Ascending aorta (tissue), 2 donors: ENCODE measurements around the gene APOL3. TPM values are rescaled to one million over a fixed set of nuclear protein-coding genes. Genes with fewer than 3 reads are reported as not detected.
"Not testable (repeated sequence)": the region's sequence is repeated elsewhere in the genome, so short reads cannot be mapped to it uniquely, and the experiment has no call there.

ENCODE experiments used
- DNase-seq, 2 donors: peaks; one replicate each; pipeline ENCODE4 v3.0.0-alpha.2; 2019; ENCODE audit warnings: low spot score in 2 of 2
- H3K27ac ChIP-seq, 2 donors: fragments of 200-600 bp; sonication (generic); one replicate each; pipeline ENCODE4 v1.5.1; 2016 to 2017; ENCODE audit warnings: mild to moderate bottlenecking in 1 of 2
- H3K27me3 ChIP-seq: fragments of 200-600 bp; sonication (generic); one replicate; pipeline ENCODE4 v1.5.1; 2017
- H3K36me3 ChIP-seq, 2 donors: fragments of 200-600 bp; sonication (generic); one replicate each; pipeline ENCODE4 v1.5.1; 2016
- H3K4me1 ChIP-seq, 2 donors: fragments of 200-600 bp; sonication (generic); one replicate each; pipeline ENCODE4 v1.5.1; 2016 to 2017; ENCODE audit warnings: mild to moderate bottlenecking in 1 of 2
- H3K4me3 ChIP-seq, 2 donors: fragments of 200-600 bp; sonication (generic); one replicate each; pipeline ENCODE4 v1.5.1; 2016 to 2017; ENCODE audit warnings: mild to moderate bottlenecking in 1 of 2
- H3K9me3 ChIP-seq, 2 donors: fragments of 200-600 bp; sonication (generic); one replicate each; pipeline ENCODE4 v1.5.1; 2016
- CTCF ChIP-seq, 3 experiments: fragments of 200-600 bp in 2 of 3; fragments of 450-650 bp in 1 of 3; sonication (generic) in 2 of 3; IDR thresholded peaks; one replicate each; pipeline ENCODE4 v1.5.1; 2016 to 2019; ENCODE audit warnings: antibody characterized with exemption in 3 of 3, mild to moderate bottlenecking in 1 of 3, moderate library complexity in 1 of 3
- intact Hi-C: fragments of 100-400 bp; cut with DNase I; formaldehyde crosslinking; loops from one replicate; pipeline ENCODE4 v1.15.1; 2023
- total RNA-seq: library from RNA; depleted of rRNA; stranded (reverse); fragments of >200 nt; gene quantifications from one replicate; pipeline ENCODE4 v1.1.0, GENCODE V29; 2016

APOL3 gene
- total RNA-seq, 1 donor from 2014 or later = 47.3 TPM

GRCh38 chr22:36194385-36194784, 33.8 kb upstream of the APOL3 start:
- Histone ChIP-seq H3K4me3 (no peak overlapping the region), H3K4me1 (no peaks in the 10 kb centered on the region), H3K27me3 (no peaks in the 10 kb centered on the region), H3K27ac (no peak overlapping the region), H3K36me3 (no peaks in the 10 kb centered on the region), H3K9me3 (no peaks in the 10 kb centered on the region)
- no peak for TF ChIP-seq CTCF (IDR thresholded peaks at IDR 0.05)
- no peak for DNase-seq
- intact Hi-C loops = loop anchor here (2.0 kb wide), 2 partner anchors 28 to 82 kb away; no protein-coding TSS in a partner anchor

- DNase-seq = no peak
- no peaks in the 10 kb centered on the region for H3K27me3 ChIP-seq
- no peaks in the 10 kb centered on the region for H3K4me1 ChIP-seq
- TF ChIP-seq CTCF (IDR thresholded peaks at IDR 0.05) = no peak
- H3K27ac ChIP-seq = no peak overlapping the region
- H3K9me3 ChIP-seq = no peaks in the 10 kb centered on the region
- H3K36me3 ChIP-seq = no peaks in the 10 kb centered on the region
- H3K4me3 ChIP-seq = no peak overlapping the region
- intact Hi-C loops = no loop called here
These were observed 33.0 kb upstream of the APOL3 start for GRCh38 chr22:36193577-36193976.

- TF ChIP-seq CTCF (IDR thresholded peaks at IDR 0.05) = no peak
- Histone ChIP-seq H3K4me1 (no peaks in the 10 kb centered on the region), H3K27ac (no peak overlapping the region), H3K4me3 (no peak overlapping the region), H3K36me3 (no peaks in the 10 kb centered on the region), H3K27me3 (no peaks in the 10 kb centered on the region), H3K9me3 (no peaks in the 10 kb centered on the region)
- intact Hi-C loops = no loop called here
- DNase-seq = no peak
These were observed 32.6 kb upstream of the APOL3 start for GRCh38 chr22:36193171-36193570.

GRCh38 chr22:36192542-36192941, 32.0 kb upstream of the APOL3 start:
- Histone ChIP-seq H3K36me3 (no peaks in the 10 kb centered on the region), H3K27ac (no peak overlapping the region), H3K9me3 (no peaks in the 10 kb centered on the region), H3K4me3 (no peak overlapping the region), H3K4me1 (no peaks in the 10 kb centered on the region), H3K27me3 (no peaks in the 10 kb centered on the region)
- intact Hi-C loops = no loop called here
- no peak for DNase-seq
- no peak for TF ChIP-seq CTCF (IDR thresholded peaks at IDR 0.05)

- no peak overlapping the region for H3K27ac ChIP-seq
- DNase-seq = peak; percentile 22 to 75
- H3K4me1 ChIP-seq = no peaks in the 10 kb centered on the region
- H3K27me3 ChIP-seq = no peaks in the 10 kb centered on the region
- no peaks in the 10 kb centered on the region for H3K9me3 ChIP-seq
- H3K36me3 ChIP-seq = no peaks in the 10 kb centered on the region
- H3K4me3 ChIP-seq = no peak overlapping the region
- intact Hi-C loops = no loop called here
- TF ChIP-seq CTCF (IDR thresholded peaks at IDR 0.05) = no peak
These were observed 30.7 kb upstream of the APOL3 start for GRCh38 chr22:36191106-36191836.

- H3K27ac ChIP-seq, H3K9me3 ChIP-seq, H3K4me3 ChIP-seq, DNase-seq, H3K36me3 ChIP-seq, intact Hi-C loops, H3K27me3 ChIP-seq, H3K4me1 ChIP-seq: not testable (repeated sequence)
These were observed 27.3 kb upstream of the APOL3 start for GRCh38 chr22:36187862-36188261.
